Uterus (tissue), 2 donors: ENCODE data around the gene KCNMA1.

Source experiments
- CTCF ChIP-seq, 4 experiments: fragments of 200-600 bp in 2 of 4; fragments of 450-650 bp in 2 of 4; sonication (generic) in 2 of 4; IDR thresholded peaks; one replicate each; pipeline ENCODE4 v1.5.1; 2016 to 2019; ENCODE audit warnings: antibody characterized with exemption in 4 of 4, mild to moderate bottlenecking in 2 of 4, moderate library complexity in 1 of 4
- POLR2A ChIP-seq, 2 donors: fragments of 450-650 bp; IDR thresholded peaks; one replicate each; pipeline ENCODE4 v1.6.1; 2016; ENCODE audit warnings: antibody characterized with exemption in 2 of 2, mild to moderate bottlenecking in 1 of 2, moderate library complexity in 1 of 2

- no peak for TF ChIP-seq CTCF (IDR thresholded peaks at IDR 0.05)
- no peak for TF ChIP-seq POLR2A (IDR thresholded peaks at IDR 0.05)
Measured at GRCh38 chr10:77036276-77036675, 601.3 kb downstream of the KCNMA1 start.
